Stimulated activated CD4-positive, alpha-beta T cell treated with anti-CD3 and anti-CD28 coated beads, Interleukin-12 subunit alpha, Interleukin-12 subunit beta, amount 100 ng/mL, for 4 hours (primary cell): ENCODE results near the gene ABLIM1.
"Not testable (repeated sequence)": the region's sequence is repeated elsewhere in the genome, so short reads cannot be mapped to it uniquely, and the experiment has no call there.

Experiments used
- DNase-seq: peaks from one replicate; pipeline ENCODE4 v3.0.0-alpha.2; 2020

ABLIM1 gene

DNA sequence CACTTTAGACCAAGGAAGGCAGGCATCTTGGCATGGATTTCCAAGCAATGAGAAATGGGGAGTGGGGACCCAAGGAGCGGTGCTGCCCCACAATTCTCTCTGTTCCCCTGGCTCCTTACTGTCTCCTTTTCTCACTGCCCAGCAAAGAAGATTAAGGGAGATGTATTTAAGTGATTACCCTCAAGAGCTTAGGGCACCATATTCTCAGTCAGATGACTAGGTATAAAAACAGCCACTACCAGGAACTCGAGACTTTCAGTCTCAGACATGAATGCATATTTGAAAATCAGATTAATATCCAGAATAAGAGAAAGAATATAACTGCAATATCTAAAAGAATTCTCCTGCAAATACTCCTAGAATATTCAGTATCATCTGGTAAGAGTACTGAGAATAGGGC, at the start of gene ABLIM1:
TSS of gene ABLIM1 (minus strand) at position 101 of the 400 bp plus-strand sequence. CDS start at position 26, 75 bp downstream.
- no peak for DNase-seq

DNA sequence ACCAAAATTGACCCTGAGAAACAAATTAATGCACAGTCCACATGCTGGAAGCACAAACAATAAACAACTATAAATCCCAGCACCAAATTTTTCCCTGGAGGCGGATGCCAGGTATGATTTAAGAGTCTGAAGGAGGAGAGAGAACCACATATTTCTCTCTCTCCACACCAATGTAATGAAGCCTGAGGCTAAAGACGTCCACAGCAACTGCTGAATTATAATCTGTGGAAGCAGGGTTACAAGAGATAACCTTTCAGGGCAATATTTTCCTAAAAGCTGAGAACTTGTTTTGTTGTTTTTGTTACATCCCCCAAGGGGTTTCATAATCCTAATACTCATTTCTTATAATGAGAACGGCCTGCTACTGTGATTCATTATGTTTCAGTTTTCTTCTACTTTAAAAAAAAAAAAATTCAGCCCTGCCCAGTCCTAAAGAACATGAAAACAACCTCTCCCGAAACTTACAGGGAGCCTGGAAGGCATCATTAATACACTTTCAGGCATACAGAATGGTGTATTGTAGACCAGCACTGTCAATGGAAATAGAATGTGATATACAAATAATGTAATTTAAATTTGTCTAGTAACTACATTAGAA, 48.5 kb upstream of the ABLIM1 start:
- no peak for DNase-seq

- no peak for DNase-seq
Measured at GRCh38 chr10:114704679-114705078, 46.6 kb upstream of the ABLIM1 start.

GRCh38 chr10:114703377-114704107, 45.5 kb upstream of the ABLIM1 start:
- no peak for DNase-seq

GRCh38 chr10:114698271-114699061, 40.4 kb upstream of the ABLIM1 start:
- DNase-seq, result no peak

DNA sequence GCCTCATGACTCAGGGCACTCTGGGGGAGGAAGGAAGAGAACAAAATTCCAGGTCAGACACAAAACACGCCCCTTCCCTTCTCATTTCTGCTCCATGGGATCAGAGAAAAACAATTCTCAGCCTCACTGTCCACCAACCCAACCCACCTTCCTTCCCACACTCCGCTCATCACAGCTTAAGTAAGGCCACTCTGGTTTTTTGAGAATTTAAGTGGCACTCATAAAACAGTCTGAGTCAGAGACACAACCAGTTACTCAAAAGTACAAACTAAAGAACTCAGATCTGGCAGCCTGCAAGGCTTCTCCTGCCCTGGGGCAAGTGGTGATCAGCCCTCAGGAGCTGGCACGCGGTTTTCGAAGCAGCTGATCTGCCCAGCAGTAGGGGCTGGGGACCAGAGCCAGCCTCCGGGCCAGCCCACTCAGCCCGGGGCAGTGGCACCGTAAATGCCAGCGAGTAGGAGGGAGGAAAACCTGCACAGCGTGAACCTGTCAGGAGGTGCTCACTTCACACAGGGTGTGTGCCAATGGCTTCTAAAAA, 39.1 kb upstream of the ABLIM1 start:
- DNase-seq, result no peak

GRCh38 chr10:114696301-114696700, 38.2 kb upstream of the ABLIM1 start:
- not testable (repeated sequence) for DNase-seq

DNA sequence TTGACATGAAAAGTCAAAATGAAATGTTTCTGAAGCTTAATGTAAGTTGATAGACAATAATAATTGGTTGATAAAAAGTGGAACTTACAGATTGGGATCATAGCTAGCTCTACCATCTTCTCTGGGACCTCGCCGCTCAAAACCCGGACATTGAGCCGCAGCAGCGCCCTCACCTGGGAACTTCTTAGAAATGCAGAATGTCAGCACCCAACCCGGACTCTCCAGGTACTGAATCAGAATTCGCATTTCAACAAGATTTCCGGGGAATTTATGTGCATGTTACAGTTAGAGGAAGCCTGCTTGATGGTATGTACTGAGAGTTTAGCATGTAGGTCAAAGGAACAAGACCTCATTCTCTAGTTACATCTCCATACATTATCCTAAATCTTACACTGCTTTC, 36.7 kb upstream of the ABLIM1 start:
- peak; percentile 25 for DNase-seq

- no peak for DNase-seq
Measured at GRCh38 chr10:114694062-114694461, 36.0 kb upstream of the ABLIM1 start.

- DNase-seq, result no peak
Measured at GRCh38 chr10:114691442-114691941, 33.4 kb upstream of the ABLIM1 start.

DNA sequence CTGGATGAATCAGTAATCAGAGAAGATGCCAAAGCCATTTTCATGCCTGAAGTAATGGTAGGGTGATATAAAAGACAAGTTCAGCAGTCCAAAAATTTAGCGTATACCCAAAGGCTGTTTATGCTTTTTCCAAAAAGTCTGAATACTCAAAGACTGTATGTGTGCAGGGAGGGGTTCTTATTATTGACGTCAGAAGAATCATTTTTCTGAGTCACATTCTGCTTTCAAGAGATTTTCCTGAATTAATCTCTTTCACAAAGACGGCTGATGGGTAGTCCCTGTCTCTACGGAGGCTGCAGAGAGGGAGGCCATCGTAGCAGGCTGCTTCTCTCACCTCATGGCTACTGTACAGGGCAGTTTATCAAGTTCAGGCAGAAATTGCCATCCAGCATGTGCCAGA, 30.7 kb upstream of the ABLIM1 start:
- DNase-seq, result no peak

DNA sequence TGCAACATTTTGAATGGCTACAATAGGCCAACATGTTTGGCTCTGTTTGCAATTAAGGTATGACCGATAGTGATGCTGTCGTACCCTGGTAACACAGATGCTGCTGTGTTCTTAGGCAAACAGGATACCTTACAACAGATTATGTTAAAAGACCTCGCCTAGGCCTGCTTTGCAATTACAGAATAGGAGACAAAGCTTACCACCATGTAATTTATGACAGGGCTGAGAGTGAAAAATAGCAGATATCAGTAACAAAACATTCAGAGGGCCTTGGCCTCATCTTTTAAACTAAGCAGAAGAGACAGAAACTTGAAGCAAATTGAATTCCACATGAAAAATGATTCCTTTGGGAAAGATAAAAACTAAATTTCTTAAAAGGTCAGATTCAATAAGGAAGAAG, 29.4 kb upstream of the ABLIM1 start:
- no peak for DNase-seq

DNA sequence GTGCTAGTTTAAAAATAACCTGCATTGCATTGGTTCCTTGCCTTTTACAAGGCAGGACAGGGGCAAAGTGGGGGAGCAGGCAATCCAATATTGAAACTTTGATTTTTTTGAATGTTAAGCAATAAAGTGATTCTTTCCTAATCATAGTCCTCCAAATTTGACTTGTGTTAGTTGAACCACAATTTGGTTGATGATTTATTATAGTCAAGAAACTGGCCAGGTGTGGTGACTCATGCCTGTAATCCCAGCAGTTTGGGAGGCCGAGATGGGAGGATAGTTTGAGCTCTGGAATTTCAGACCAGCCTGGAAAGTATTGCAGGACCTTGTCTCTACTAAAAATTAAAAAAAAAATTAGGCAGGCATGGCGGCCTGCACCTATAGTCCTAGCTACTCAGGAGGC, 27.9 kb upstream of the ABLIM1 start:
- no peak for DNase-seq

DNA sequence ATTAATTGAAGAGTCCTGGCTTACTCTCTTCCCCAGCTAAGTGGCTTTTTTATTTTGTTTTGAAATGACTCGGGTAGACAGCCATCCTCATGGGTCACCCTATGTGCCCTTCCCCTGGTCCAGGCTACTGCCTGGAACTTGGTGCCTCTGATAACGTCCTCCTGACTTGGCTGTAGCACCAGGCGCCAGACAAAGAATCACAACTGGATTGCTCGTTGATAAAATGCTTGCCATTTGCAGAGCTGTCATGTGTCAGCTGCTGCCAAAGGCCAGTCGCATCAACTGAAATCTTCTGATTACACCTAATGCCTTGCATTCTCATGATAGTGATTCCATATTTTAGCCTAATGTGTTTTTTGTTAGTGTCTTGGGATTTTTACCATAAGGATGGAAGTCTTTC, 27.4 kb upstream of the ABLIM1 start:
- no peak for DNase-seq

DNA sequence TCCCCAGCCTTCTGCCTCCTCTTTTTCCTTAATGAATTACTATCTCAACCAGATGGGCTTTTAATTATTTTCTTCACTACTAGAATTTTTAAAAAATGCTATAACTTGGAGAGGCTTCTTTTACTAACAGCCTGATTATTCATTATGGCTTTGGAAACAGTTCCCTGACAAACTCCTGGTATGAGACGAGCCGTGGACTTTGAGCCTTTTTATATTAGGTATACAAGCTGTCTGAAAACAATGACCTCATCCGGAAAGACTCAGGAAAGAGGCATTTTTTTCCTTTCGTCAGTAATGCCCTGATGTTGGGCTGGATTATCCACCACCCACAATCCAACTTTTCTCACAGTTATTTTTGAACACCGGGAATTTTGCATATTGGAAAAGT, 26.7 kb upstream of the ABLIM1 start:
- DNase-seq, result no peak

DNA sequence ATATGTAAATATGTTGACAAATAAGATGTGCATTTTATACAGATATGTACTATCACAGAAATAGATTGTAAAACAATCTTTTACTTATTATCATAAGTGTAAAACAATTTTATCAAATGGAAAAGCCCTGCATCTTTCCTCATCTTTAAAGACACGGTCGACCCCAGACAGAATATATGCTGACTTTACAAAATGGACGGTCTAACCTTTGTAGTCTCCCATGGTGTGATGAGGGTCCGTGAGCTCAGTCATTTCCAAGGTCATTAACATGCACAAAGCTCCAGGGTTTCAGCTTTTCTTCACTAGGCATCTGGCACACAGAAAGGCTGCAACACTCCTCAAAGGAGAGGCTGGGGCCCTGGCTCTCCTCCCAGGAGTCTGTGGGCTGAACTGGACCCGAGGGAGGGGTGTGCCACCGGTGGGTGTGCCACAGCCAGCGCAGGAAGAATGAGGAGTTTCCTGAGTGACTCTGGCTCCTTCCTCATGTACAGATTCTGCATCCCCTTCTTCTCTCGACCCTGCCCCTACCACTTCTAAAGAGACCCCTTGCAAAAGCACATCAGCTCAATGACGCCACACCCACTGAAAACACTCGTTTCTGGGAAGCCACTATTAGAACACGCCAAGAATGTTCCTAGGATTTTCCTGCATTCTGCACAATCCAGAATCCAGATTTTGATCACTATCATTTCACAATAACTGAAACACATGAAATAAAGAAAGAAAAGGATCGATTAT, 26.2 kb upstream of the ABLIM1 start:
- DNase-seq, result no peak

DNA sequence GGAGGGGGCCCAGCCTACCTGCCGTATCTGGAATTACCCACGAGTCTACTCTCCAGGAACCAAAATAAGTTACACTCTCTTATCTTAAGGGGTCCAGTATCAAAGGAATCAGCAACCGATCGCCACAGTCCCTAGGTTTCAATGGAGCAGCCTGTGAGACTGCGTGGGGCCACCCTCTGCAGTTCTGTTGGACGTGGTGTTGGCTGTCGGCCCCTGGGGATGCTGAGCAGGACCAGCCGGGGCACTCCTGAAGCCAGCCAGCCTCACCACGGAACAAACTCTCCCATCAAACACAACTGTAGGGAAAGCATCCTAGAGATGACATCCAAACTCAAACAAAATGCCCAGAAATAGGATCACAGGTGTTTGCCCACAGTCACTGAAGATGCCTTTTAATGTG, 25.5 kb upstream of the ABLIM1 start:
- DNase-seq, result no peak

DNA sequence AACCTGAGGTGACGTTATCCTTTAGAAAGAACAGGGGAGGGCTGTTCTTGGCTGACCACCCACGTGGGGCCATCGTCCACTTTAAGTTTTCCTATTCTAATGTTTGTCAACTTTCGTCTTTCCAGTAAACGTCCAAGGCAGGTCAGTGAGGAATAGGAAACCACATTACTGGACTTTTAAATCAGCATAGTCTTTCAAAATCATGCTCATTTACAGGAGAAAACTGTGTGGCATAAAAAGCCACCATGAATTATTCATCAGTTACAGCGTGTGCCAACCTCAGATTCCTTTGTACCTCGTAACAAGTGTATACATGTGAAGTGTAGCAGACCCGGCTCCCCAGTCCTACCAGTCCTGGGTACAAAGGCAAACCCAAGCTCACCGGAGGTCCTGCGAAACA, 25.1 kb upstream of the ABLIM1 start:
- no peak for DNase-seq

DNA sequence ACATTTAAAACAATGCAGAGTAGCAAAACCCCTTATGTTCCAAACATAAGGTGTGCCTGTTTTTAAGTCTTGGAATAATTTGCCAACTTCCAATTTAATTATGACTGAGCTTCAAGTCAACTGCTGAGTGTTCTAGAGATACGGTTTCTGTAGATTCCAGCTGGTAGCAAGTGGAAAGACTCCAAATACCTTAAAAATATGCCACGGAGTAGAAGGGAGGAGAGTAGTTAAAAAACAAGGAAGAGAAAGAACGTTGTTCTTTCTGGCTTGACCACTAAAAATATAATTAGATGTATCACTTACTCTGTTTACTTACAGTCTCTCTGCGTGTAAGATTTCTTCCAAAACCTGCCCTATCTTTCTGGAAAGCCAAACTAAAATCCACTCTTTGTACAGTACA, 24.5 kb upstream of the ABLIM1 start:
- no peak for DNase-seq

DNA sequence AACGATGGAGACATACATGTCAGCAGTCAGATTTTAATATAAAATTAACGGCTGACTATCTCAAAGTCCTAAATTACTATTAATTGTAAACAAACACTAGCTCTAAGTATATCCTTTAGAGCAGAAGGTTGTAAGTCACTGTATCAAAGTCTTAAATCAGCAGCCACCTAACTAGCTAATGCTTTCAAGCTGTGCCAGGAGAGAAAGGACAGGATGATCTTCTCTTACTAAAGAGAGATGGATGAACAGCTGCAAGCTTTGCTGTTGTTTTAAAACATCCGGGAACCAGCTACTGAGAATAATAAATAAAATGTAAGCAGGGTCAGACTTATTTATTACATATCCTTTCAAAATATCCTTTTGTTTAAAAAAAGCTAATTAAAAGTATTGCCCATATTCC, 24.0 kb upstream of the ABLIM1 start:
- no peak for DNase-seq

- DNase-seq, result no peak
Measured at GRCh38 chr10:114681542-114681941, 23.5 kb upstream of the ABLIM1 start.

DNA sequence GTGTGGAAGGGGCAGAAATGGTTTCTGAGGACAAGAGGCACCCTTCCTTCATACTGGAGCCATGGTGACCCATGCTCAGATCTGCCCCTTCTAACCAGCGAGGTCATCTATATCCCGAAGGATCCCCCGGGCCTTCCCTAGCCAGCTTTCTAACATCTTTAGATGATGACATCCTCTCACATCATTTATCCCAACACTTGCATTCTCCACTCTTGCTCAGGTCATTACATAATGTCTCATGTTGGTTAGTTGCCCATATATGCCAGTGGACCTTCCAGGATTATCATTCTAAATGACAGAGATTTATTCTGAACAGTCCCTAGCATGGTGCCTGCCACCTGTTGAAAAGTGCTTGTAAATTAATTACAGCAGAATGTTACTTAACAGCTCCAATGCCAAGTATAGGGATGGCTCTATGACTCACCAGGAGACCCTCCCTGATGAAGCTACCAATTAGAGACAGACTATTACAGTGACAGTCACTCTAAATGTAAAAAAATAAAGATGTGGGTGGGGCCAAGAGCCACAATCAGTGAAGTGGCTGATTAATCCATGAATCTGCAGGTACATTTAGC, 22.6 kb upstream of the ABLIM1 start:
- DNase-seq, result no peak

GRCh38 chr10:114679552-114679951, 21.5 kb upstream of the ABLIM1 start:
- DNase-seq, result no peak
